IPS-20b (cell line): Measurements from ENCODE around the gene BPIFA2.

Experiments used
- H3K27ac ChIP-seq: one replicate; pipeline ENCODE4 v1.5.1; 2013; ENCODE audit warnings: low read length
- H3K27me3 ChIP-seq: 2 replicates; pipeline ENCODE4 v1.6.1; 2013; ENCODE audit warnings: mild to moderate bottlenecking, low read length, inconsistent platforms; ENCODE audit not compliant: insufficient read depth
- H3K36me3 ChIP-seq: 2 replicates; pipeline ENCODE4 v1.6.1; 2013; ENCODE audit warnings: low read depth, mild to moderate bottlenecking, inconsistent platforms, low read length, moderate library complexity; ENCODE audit not compliant: insufficient read depth
- H3K4me1 ChIP-seq: 2 replicates; pipeline ENCODE4 v1.6.1; 2013; ENCODE audit warnings: mild to moderate bottlenecking, control low read depth, inconsistent platforms, low read length, moderate library complexity; ENCODE audit not compliant: insufficient read depth
- H3K4me3 ChIP-seq: 2 replicates; pipeline ENCODE4 v1.5.1; 2013; ENCODE audit warnings: mild to moderate bottlenecking, low read length, inconsistent platforms
- H3K9ac ChIP-seq: 2 replicates; pipeline ENCODE4 v1.6.1; 2013; ENCODE audit warnings: low read depth, mild to moderate bottlenecking, inconsistent platforms, low read length, moderate library complexity
- H3K9me3 ChIP-seq: 2 replicates; pipeline ENCODE4 v1.6.1; 2013; ENCODE audit warnings: mild to moderate bottlenecking, low read depth, low read length, inconsistent platforms; ENCODE audit not compliant: insufficient read depth

Gene BPIFA2

GRCh38 chr20:33132513-33133372 lies 35.2 kb upstream of the BPIFA2 start:
- H3K9ac ChIP-seq: no peak overlapping the region
- H3K27me3 ChIP-seq: no peaks in the 10 kb centered on the region
- H3K4me1 ChIP-seq: no peaks in the 10 kb centered on the region
- H3K4me3 ChIP-seq: no peak overlapping the region
- H3K36me3 ChIP-seq: no peaks in the 10 kb centered on the region
- no peak overlapping the region for H3K27ac ChIP-seq
- H3K9me3 ChIP-seq: peaks cover 8% of the 10 kb centered on the region; the same call in 1 of the 2 replicates

- Histone ChIP-seq H3K36me3 (no peaks in the 10 kb centered on the region), H3K9ac (no peak overlapping the region)
Observed at GRCh38 chr20:33133373-33133941, 34.5 kb upstream of the BPIFA2 start.

DNA sequence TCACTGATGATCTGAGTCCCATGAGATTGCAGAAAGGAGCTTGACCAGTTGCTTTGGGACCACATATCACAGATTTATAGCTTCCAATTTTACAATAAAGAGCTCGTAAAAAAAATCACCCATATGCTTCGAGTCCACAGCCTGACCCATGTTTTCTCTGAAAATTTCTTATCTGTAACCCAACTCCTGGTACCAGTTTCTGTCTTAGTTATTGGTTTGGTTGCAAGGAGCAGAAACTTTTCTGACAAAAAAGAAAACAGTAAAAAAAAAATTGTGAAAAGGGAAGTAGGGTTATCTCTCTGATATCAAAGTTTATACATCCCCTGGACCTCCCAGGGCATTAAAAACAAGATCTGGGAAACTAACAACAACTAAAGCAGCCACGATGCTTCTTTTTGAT lies 30.8 kb upstream of the BPIFA2 start:
- no peaks in the 10 kb centered on the region for H3K36me3 ChIP-seq
- H3K4me1 ChIP-seq: no peaks in the 10 kb centered on the region
- no peak overlapping the region for H3K27ac ChIP-seq
- H3K27me3 ChIP-seq: no peaks in the 10 kb centered on the region
- no peak overlapping the region for H3K4me3 ChIP-seq
- H3K9me3 ChIP-seq: peaks cover 21% of the 10 kb centered on the region; the same call in 1 of the 2 replicates
- H3K9ac ChIP-seq: no peak overlapping the region

More at GRCh38 chr20:33133373-33133941, 34.5 kb upstream of the BPIFA2 start:
- no peaks in the 10 kb centered on the region for H3K4me1 ChIP-seq
- H3K4me3 ChIP-seq: no peak overlapping the region
- no peak overlapping the region for H3K27ac ChIP-seq
- peaks cover 14% of the 10 kb centered on the region; the same call in 1 of the 2 replicates for H3K9me3 ChIP-seq
- H3K27me3 ChIP-seq: no peaks in the 10 kb centered on the region

DNA sequence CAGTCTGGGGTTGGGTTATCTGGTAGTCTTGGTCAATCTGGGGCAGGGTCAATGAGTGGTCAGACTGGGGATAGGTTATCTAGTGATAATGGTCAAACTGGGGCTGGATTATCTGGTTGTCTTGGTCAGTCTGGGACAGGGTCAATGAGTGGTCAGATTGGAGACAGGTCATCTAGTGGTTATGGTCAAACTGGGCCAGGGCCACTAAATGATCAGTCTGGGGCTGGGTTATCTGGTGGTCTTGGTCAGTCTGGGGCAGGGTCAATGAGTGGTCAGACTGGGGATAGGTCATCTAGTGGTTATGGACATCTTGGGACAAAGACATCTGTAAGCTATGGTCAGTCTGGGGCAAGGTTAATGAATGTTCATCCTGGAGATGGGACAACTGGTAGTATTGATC lies 28.5 kb upstream of the BPIFA2 start:
- Histone ChIP-seq H3K9me3 (peaks cover 21% of the 10 kb centered on the region; the same call in 1 of the 2 replicates), H3K4me3 (no peak overlapping the region), H3K4me1 (no peaks in the 10 kb centered on the region), H3K36me3 (no peaks in the 10 kb centered on the region), H3K9ac (no peak overlapping the region), H3K27ac (no peak overlapping the region), H3K27me3 (no peaks in the 10 kb centered on the region)

DNA sequence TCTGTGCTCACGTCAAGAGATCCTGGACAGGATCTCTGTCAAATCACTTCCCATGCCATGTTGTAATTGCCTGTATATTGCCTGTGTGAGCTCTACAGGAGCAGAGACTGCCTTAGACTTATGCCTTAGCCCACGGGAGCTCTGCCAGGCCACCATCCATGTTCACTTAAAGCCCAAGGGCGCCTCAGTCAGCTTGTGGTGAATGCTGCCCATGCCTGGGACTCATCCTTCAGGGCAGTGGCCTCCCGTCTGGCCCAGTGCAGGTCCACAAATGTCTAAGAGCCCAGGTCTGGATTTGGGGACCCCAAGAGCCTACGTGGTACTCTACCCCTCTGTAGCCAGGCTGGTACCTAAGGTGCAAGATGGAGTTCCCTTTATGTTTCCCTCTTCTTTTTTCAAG lies 22.4 kb upstream of the BPIFA2 start:
- no peaks in the 10 kb centered on the region for H3K4me1 ChIP-seq
- no peaks in the 10 kb centered on the region for H3K36me3 ChIP-seq
- no peak overlapping the region for H3K9ac ChIP-seq
- no peaks in the 10 kb centered on the region for H3K27me3 ChIP-seq
- no peaks in the 10 kb centered on the region; the same call in 1 of the 2 replicates for H3K9me3 ChIP-seq
- H3K27ac ChIP-seq: no peak overlapping the region
- no peak overlapping the region for H3K4me3 ChIP-seq

GRCh38 chr20:33147299-33147698 lies 20.7 kb upstream of the BPIFA2 start:
- Histone ChIP-seq H3K4me1 (no peaks in the 10 kb centered on the region), H3K27me3 (no peaks in the 10 kb centered on the region), H3K36me3 (no peaks in the 10 kb centered on the region), H3K4me3 (no peak overlapping the region), H3K9ac (no peak overlapping the region), H3K9me3 (no peaks in the 10 kb centered on the region; the same call in 1 of the 2 replicates), H3K27ac (no peak overlapping the region)

DNA sequence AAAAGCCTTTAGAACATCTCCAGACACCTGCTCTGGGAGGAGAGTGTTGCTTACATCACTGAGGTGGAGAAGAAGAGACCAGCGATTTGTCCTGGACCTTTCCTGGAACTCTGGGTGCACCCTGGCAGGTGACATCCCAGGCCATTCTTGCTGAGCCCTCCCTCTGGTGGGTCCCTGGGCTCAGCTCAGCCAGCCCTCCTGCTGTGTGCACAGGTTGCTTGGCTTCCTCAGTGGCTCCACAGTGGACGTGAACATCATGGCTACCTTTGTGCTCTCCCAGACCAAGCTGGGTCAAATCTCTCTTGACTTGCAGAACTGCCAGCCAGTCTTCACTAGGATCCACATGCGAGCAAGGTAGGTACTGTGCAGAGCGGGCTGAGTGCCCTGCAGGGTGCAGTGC lies 19.9 kb upstream of the BPIFA2 start:
- Histone ChIP-seq H3K27me3 (no peaks in the 10 kb centered on the region), H3K4me3 (no peak overlapping the region), H3K4me1 (no peaks in the 10 kb centered on the region), H3K36me3 (no peaks in the 10 kb centered on the region), H3K9me3 (no peaks in the 10 kb centered on the region; the same call in 1 of the 2 replicates), H3K9ac (no peak overlapping the region), H3K27ac (no peak overlapping the region)

DNA sequence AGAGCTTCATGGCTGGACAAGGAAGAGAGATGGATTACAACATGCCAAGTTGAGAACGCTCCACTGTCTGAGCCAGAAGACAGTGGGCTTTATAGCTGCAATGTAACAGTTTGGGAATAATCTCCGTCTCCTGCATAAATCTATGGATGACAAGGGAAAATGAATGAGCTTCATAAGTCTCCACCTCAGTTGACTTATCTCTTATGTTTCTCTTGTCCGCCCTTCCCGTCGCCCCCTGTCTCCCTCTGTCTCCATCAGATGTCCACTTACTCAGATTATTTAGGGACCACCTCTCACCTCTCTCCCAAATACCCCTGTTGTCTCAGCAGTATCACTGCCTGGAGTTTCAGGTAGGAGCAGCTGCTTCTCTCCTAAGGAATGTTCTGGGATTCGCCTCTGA lies 13.7 kb upstream of the BPIFA2 start:
- Histone ChIP-seq H3K9ac (no peak overlapping the region), H3K4me3 (no peak overlapping the region), H3K27me3 (peaks cover 11% of the 10 kb centered on the region; the same call in 1 of the 2 replicates), H3K36me3 (no peaks in the 10 kb centered on the region), H3K27ac (no peak overlapping the region), H3K9me3 (no peaks in the 10 kb centered on the region), H3K4me1 (no peaks in the 10 kb centered on the region)

DNA sequence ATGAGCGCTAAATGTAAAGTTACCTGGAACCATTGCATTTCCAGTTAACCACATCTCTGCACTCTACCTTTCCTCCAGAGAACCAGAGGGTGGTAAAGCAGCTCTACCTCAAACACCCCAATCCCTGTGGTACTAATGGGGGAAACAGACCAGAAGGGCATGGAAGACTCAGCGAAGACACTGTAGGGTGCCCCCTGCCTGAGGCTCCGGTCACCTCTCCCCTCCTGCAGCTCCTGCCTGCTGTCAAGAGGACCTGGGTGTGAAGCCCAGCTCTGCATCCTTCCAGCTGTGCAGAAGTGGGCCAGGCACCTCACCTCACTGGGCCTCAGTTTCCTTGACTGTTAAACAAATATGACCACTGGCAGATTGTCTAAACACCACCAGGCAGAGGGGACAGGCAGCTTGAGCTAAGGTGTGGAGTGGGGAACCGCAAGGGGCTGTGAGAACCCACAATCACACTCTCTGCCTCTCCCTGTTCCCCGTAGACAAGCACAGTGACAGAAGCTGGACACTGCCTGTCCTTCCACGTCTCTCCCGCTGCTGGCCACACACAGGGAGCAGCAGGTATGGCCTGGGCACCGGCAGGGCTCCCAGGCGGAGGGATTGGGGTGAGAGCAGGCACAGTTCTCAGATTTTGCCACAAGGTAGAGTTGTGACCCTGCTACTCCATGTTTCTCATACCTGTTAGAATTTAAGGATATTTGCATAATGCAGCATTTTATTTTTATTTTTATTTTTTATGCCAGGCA lies 9.1 kb upstream of the BPIFA2 start:
- Histone ChIP-seq H3K9ac (no peak overlapping the region), H3K27me3 (peaks cover 9% of the 10 kb centered on the region; the same call in 1 of the 2 replicates), H3K27ac (no peak overlapping the region), H3K36me3 (no peaks in the 10 kb centered on the region), H3K4me3 (no peak overlapping the region), H3K9me3 (no peaks in the 10 kb centered on the region), H3K4me1 (no peaks in the 10 kb centered on the region)

DNA sequence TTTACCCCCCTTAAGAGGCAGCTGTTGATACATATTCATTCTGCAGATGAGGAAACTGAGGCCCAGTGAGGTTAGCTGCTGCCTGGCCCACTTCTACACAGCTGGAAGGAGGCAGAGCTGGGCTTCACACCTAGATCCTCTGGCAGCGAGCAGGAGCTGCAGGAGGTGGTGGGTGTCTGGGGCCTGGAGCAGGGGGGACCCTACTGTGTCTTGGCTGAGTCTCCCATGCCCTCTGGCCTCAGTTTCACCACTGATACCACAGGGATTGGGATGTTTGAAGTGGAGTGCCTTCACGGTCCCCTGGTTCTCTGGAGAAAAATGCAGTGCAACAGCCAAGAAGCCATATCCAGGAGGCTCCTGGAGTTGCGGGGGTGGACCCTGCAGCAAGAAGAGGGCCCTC lies 8.2 kb upstream of the BPIFA2 start:
- H3K27me3 ChIP-seq: no peaks in the 10 kb centered on the region
- no peak overlapping the region for H3K27ac ChIP-seq
- no peak overlapping the region for H3K4me3 ChIP-seq
- H3K9me3 ChIP-seq: no peaks in the 10 kb centered on the region
- H3K36me3 ChIP-seq: no peaks in the 10 kb centered on the region
- H3K9ac ChIP-seq: no peak overlapping the region
- H3K4me1 ChIP-seq: no peaks in the 10 kb centered on the region

DNA sequence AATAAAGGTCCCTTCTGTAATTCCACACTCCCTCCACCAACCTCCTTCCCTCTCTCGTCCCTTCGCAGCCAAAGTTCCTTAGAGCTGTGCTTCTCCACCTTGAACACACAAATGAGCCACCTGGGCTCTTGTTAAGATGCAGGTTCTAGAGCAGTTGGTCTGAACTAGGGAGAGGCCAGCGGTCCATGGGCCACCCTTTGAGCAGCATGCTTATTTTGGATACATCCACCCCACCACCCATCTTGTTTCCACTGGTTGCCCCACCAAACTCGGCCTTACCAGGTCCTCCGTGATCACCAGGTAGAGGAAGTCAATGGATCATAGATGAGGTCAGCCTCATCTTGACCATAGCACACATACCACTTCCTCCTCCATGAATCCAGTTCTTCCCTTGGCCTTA lies 7.3 kb upstream of the BPIFA2 start:
- no peaks in the 10 kb centered on the region for H3K9me3 ChIP-seq
- no peaks in the 10 kb centered on the region for H3K36me3 ChIP-seq
- no peaks in the 10 kb centered on the region for H3K27me3 ChIP-seq
- no peak overlapping the region for H3K9ac ChIP-seq
- H3K27ac ChIP-seq: no peak overlapping the region
- no peaks in the 10 kb centered on the region for H3K4me1 ChIP-seq
- H3K4me3 ChIP-seq: no peak overlapping the region
